BLaER1 treated with 17β-estradiol and CSF1 and Interleukin-3, amounts not matched to agents 10 nM and 100 nM (cell line): ENCODE measurements around the gene RHBDF2.

Experiments used
- H3K27ac ChIP-seq, 11 experiments: shearing (Covaris generic); formaldehyde crosslinking; 2 replicates each; pipeline ENCODE4 v1.8.1; 2022
- H3K27me3 ChIP-seq, 11 experiments: shearing (Covaris generic); formaldehyde crosslinking; 2 replicates each; pipeline ENCODE4 v1.8.1; 2022
- H3K36me3 ChIP-seq, 11 experiments: shearing (Covaris generic); formaldehyde crosslinking; 2 replicates each; pipeline ENCODE4 v1.8.1; 2022
- H3K4me1 ChIP-seq, 10 experiments: shearing (Covaris generic); formaldehyde crosslinking; 2 replicates each; pipeline ENCODE4 v1.8.1; 2022
- H3K4me2 ChIP-seq, 11 experiments: shearing (Covaris generic); formaldehyde crosslinking; 2 replicates each; pipeline ENCODE4 v1.8.1; 2022
- H3K4me3 ChIP-seq, 10 experiments: shearing (Covaris generic); formaldehyde crosslinking; 2 replicates each; pipeline ENCODE4 v1.8.1; 2022
- H3K9ac ChIP-seq, 11 experiments: shearing (Covaris generic); formaldehyde crosslinking; 2 replicates each; pipeline ENCODE4 v1.8.1; 2022
- H3K9me3 ChIP-seq, 11 experiments: shearing (Covaris generic); formaldehyde crosslinking; replicated peaks in 1 of 11; 2 replicates each; pipeline ENCODE4 v1.8.1; 2022
- H4K20me1 ChIP-seq, 11 experiments: shearing (Covaris generic); formaldehyde crosslinking; 2 replicates each; pipeline ENCODE4 v1.8.1; 2022
- Cebpa-rat ChIP-seq, 11 experiments: shearing (Covaris generic); IDR thresholded peaks; 2 replicates each; pipeline ENCODE4 v1.8.1; 2022

The RHBDF2 gene

DNA sequence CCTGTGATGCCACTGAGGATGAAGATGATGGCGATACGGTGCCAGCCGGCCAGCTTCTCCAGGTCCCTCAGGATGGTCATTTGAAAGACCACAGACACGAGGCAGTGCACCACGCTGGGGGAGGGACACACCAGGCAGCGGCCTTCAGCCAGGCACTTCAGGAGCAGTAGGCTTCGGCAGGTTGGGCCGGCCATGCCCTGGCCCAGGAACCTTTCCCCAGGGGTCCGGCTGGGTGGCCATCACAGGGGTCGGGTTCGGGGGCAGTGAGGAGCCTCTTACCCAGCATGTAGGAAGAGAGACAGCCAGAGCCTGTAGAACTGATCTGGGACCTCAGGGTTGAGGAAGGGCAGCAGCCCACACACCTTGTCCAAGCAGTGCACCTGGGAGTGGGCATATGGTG, 28.5 kb downstream of the RHBDF2 start:
- Histone ChIP-seq H3K36me3 (peaks cover 44 to 96% (median 79%) of the 10 kb centered on the region in 11 experiments), H3K4me1 (peaks cover 13 to 46% (median 26%) of the 10 kb centered on the region in 10 experiments), H3K9me3 (no peaks in the 10 kb centered on the region), H3K4me3 (no peak overlapping the region), H3K4me2 (no peak overlapping the region), H4K20me1 (peaks cover 0 to 50% (median 0%) of the 10 kb centered on the region in 11 experiments; a peak in 5 of 22 replicates), H3K27ac (no peak overlapping the region), H3K27me3 (no peaks in the 10 kb centered on the region), H3K9ac (no peak overlapping the region; a peak in 1 of 22 replicates)
- TF ChIP-seq Cebpa-rat (IDR thresholded peaks at IDR 0.05): no peak

DNA sequence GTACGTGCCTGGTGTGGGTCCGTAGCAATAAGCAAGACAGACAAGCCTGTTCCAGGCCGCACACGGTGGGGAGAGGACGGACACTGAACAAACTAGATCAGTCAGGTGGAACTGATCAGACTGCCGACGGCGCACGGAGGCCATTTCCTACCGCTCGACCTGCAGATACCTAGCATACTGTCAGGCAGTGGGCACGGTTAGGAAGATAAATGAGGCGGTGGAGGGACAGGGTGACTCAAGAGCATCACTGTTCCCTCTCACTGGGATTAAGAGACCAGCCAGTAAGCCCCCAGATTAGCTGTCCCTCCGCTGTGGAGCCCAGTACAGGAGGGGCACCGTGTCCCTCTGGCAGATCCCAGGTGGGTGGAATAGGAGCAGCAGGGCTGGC, 29.0 kb downstream of the RHBDF2 start:
- no peak overlapping the region for H3K4me2 ChIP-seq
- H3K36me3 ChIP-seq: peaks cover 44 to 91% (median 76%) of the 10 kb centered on the region in 11 experiments
- no peaks in the 10 kb centered on the region for H3K9me3 ChIP-seq
- no peak overlapping the region for H3K4me3 ChIP-seq
- TF ChIP-seq Cebpa-rat (IDR thresholded peaks at IDR 0.05): no peak
- H3K9ac ChIP-seq: no peak overlapping the region
- peaks cover 0 to 50% (median 0%) of the 10 kb centered on the region in 11 experiments; a peak in 5 of 22 replicates for H4K20me1 ChIP-seq
- H3K27ac ChIP-seq: peak overlapping the region in 1 of 11 experiments; percentile 18; a peak in 1 of 22 replicates
- H3K4me1 ChIP-seq: peaks cover 9 to 46% (median 26%) of the 10 kb centered on the region in 10 experiments
- H3K27me3 ChIP-seq: no peaks in the 10 kb centered on the region

DNA sequence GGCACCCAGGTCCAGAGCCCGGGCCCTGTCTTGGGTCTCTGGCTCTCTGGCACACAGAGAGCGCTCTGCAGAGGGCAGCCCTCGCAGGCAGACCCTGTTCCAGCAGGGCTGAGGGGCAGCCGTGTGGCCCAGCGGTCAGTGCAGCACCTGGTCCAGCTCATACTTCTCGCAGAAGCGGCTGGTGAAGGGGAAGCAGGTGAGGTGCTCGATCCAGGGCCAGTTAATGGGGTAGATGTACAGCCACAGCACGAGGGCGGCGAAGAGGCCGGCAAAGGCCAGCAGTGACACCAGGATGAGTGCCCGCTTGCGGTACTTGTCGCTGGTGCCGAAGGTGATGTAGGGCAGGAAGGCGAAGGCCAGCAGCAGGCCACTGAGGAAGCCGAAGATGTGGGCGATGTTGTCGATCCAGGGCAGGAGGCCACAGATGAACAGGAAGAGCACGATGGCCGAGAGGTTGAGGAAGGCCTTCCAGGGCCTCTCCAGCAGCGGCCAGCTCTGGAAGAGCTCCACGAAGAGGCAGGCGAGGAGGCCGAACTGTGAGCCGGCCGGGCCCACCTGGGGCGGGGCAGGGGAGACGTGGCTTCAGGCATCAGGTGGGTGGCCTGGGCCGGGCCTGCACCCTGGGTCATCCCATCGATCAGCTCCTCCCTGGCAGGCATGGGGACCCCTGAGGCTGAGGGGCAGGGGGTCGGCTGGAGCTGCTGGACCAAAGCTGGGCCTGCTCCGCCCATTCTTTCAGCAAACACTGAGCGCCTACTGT, 29.5 kb downstream of the RHBDF2 start:
- Histone ChIP-seq H3K27me3 (no peaks in the 10 kb centered on the region), H3K4me3 (no peak overlapping the region), H3K9me3 (no peaks in the 10 kb centered on the region), H3K4me1 (peaks cover 7 to 46% (median 27%) of the 10 kb centered on the region in 10 experiments), H4K20me1 (peaks cover 0 to 50% (median 0%) of the 10 kb centered on the region in 11 experiments; a peak in 5 of 22 replicates), H3K27ac (peak overlapping the region in 2 of 11 experiments; percentile 3 to 18; a peak in 2 of 22 replicates), H3K9ac (peak overlapping the region in 2 of 11 experiments; percentile 11 to 13; a peak in 2 of 22 replicates), H3K4me2 (no peak overlapping the region), H3K36me3 (peaks cover 44 to 86% (median 71%) of the 10 kb centered on the region in 11 experiments)
- no peak for TF ChIP-seq Cebpa-rat (IDR thresholded peaks at IDR 0.05)

DNA sequence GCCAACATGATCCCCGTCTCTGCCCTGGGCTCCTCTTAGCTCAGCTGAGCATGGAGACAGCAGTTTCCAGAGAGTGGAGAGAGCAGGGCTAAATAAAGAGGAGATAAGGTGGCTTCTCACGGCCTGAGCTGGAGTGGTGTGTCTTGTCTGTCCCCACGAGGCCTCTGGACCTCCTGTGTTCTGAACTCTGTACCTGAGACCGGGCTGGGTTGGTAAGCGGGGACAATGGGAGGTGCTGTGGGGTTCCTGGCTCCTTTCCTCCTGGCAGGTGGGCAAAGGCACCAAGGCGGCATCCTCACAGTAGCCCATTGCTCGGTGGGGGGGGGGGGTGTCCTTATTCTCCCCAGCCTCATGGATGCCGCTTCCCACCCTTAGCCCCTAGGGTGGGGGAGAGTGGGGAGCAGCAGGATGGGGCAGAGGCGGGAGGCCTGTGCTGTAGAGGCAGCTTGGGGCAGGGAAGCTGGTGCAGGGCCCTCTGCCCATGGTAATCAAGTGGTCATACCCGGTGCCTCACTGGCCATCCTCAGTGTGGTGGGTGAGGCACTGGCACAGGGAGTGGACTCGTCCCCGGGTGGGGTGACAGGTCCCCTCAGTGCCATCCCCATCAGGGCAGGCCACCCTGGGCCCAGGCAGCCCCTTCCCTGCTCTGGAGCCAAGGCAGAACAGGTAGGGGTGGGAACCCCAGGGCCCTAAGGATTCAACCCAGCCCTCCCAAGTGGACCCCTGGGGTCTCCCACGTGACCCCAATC, 31.1 kb downstream of the RHBDF2 start:
- H3K4me3 ChIP-seq: no peak overlapping the region
- no peak for TF ChIP-seq Cebpa-rat (IDR thresholded peaks at IDR 0.05)
- no peak overlapping the region; a peak in 2 of 22 replicates for H3K27ac ChIP-seq
- H3K27me3 ChIP-seq: no peaks in the 10 kb centered on the region
- H4K20me1 ChIP-seq: peaks cover 0 to 50% (median 0%) of the 10 kb centered on the region in 11 experiments; a peak in 5 of 22 replicates
- H3K9me3 ChIP-seq: no peaks in the 10 kb centered on the region
- H3K4me1 ChIP-seq: peaks cover 19 to 56% (median 40%) of the 10 kb centered on the region in 10 experiments
- H3K36me3 ChIP-seq: peaks cover 42 to 70% (median 59%) of the 10 kb centered on the region in 11 experiments
- no peak overlapping the region for H3K4me2 ChIP-seq
- H3K9ac ChIP-seq: peak overlapping the region in 4 of 11 experiments; percentile 7 to 34 (median 22); a peak in 1 of 22 replicates

DNA sequence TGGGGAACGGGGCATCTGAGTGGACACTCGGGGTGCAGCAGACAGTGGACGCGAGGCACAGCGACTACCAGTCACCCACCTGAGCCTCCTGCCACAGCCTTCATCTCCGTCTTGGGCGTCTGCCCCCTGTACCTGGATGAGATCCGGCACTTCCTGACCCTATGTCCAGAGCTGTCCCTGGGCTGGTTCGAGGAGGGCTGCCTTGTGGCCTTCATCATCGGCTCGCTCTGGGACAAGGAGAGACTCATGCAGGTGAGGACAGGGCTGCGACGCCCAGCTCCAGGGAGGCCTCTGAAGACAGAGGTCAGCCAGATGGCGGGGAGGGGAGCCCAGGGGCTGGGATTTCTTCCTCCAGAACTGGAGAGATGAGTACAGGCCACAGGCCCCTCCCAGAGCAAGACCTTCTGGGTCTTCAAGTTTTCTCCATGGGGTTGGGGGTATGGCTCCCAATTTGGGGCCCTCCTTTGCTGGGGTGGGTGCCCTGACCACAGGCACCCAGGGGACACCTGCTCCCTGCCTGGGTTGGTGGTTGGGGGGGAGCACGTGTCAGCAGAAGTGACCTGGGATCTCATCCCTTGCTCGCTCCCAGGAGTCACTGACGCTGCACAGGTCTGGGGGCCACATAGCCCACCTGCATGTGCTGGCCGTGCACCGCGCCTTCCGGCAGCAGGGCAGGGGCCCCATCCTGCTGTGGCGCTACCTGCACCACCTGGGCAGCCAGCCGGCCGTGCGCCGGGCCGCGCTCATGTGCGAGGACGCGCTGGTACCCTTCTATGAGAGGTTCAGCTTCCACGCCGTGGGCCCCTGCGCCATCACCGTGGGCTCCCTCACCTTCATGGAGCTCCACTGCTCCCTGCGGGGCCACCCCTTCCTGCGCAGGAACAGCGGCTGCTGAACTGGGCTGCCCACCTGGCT, 31.9 kb downstream of the RHBDF2 start:
- H3K4me1 ChIP-seq: peaks cover 20 to 58% (median 40%) of the 10 kb centered on the region in 10 experiments
- no peaks in the 10 kb centered on the region for H3K9me3 ChIP-seq
- H3K4me2 ChIP-seq: peak overlapping the region in 2 of 11 experiments; percentile 20 to 30; a peak in 3 of 22 replicates
- H3K9ac ChIP-seq: 0 out of 22 replicates have a peak overlapping the region, but pooled peaks of 1 of the 11 experiments have one; percentile 20
- H3K36me3 ChIP-seq: peaks cover 34 to 62% (median 51%) of the 10 kb centered on the region in 11 experiments
- H3K27me3 ChIP-seq: no peaks in the 10 kb centered on the region
- no peak for TF ChIP-seq Cebpa-rat (IDR thresholded peaks at IDR 0.05)
- no peak overlapping the region; a peak in 1 of 22 replicates for H3K27ac ChIP-seq
- H3K4me3 ChIP-seq: no peak overlapping the region
- H4K20me1 ChIP-seq: peaks cover 0 to 50% (median 0%) of the 10 kb centered on the region in 11 experiments; a peak in 4 of 22 replicates

DNA sequence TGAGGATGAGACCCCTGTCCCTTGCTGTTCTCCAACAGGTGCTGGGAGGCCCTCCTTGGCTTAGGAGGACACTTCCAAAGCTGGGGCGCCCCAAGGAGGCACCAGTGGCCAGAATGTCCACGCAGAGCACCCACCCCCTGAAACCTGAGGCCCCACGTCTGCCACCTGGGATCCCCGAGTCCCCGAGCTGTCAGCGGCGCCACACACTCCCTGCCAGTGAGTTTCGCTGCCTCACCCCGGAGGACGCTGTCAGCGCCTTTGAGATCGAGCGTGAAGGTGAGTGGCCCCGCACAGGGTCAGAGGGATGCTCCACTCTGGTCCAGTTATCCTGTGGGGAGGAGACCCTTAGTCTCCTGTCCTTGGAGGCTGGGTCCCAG, 32.6 kb downstream of the RHBDF2 start:
- Histone ChIP-seq H3K27ac (no peak overlapping the region), H3K4me1 (peaks cover 20 to 53% (median 40%) of the 10 kb centered on the region in 10 experiments), H4K20me1 (peaks cover 0 to 46% (median 0%) of the 10 kb centered on the region in 11 experiments; a peak in 4 of 22 replicates), H3K27me3 (no peaks in the 10 kb centered on the region), H3K9ac (peak overlapping the region in 3 of 11 experiments; percentile 11 to 28 (median 15); a peak in 3 of 22 replicates), H3K4me2 (peak overlapping the region in 8 of 11 experiments; percentile 20 to 65 (median 49); a peak in 11 of 22 replicates), H3K4me3 (no peak overlapping the region), H3K36me3 (peaks cover 27 to 55% (median 44%) of the 10 kb centered on the region in 11 experiments), H3K9me3 (no peaks in the 10 kb centered on the region)
- TF ChIP-seq Cebpa-rat (IDR thresholded peaks at IDR 0.05): no peak

DNA sequence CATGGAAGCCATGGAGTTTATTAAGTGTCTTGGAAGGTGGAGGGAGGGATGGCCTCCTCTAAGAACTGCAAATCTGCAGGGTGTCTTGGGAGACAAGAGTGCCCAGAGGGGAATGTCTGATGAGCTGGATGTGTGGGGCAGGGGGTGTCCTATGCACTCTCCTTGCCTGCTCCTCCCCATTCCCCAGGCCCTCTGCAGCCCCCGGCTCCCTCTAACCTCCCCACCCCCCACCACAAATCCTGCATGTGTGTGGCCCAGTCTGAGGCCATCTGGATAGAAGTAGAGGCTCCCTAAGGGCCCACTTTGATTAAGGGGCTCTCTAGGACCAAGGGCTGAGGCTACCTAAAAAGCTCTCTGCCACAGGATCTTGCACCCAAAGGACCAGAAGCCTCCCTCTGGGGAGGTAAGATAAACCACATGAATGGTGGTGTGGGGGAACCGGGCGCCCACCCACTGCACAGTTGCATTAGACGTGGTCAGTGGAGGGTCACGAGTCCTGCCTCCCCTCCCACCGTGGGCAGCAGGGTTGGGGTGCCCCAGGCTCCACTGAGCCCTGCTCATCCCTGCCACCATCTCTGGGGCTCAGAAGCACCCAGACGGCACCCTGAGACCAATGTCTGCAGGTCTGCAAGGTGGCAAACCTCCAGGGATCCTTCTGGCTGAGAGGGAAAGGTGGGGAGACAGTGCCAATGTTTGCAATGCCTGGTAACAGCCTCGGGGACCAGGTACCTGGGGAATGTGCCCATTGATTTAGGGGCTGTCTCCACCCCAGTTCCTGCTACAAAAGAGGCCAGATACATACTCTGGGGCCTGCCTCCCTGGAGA, 33.2 kb downstream of the RHBDF2 start:
- no peak for TF ChIP-seq Cebpa-rat (IDR thresholded peaks at IDR 0.05)
- peak overlapping the region in 8 of 11 experiments; percentile 20 to 65 (median 49); a peak in 14 of 22 replicates for H3K4me2 ChIP-seq
- peak overlapping the region in 5 of 11 experiments; percentile 5 to 41 (median 15); a peak in 4 of 22 replicates for H3K9ac ChIP-seq
- H3K27ac ChIP-seq: no peak overlapping the region
- H3K36me3 ChIP-seq: peaks cover 23 to 49% (median 38%) of the 10 kb centered on the region in 11 experiments
- no peaks in the 10 kb centered on the region for H3K9me3 ChIP-seq
- peaks cover 20 to 51% (median 39%) of the 10 kb centered on the region in 10 experiments for H3K4me1 ChIP-seq
- H3K4me3 ChIP-seq: no peak overlapping the region
- peaks cover 0 to 40% (median 0%) of the 10 kb centered on the region in 11 experiments; a peak in 4 of 22 replicates for H4K20me1 ChIP-seq
- H3K27me3 ChIP-seq: no peaks in the 10 kb centered on the region
